HepG2 (cell line): ENCODE data around the gene CRYAB. TPM values are rescaled to one million over a fixed set of nuclear protein-coding genes. Genes with fewer than 3 reads are reported as not detected.

Experiments
- EEA1 ChIP-seq: sonication (generic); formaldehyde crosslinking; IDR thresholded peaks from 2 replicates; pipeline ENCODE4 v1.5.1; 2020; ENCODE audit warnings: mild to moderate bottlenecking, missing genetic modification reagents, borderline replicate concordance
- HIVEP1 ChIP-seq: sonication (generic); formaldehyde crosslinking; IDR thresholded peaks from 2 replicates; pipeline ENCODE4 v1.4.0; 2020; ENCODE audit warnings: mild to moderate bottlenecking, missing genetic modification reagents
- HMGXB3 ChIP-seq: sonication (generic); formaldehyde crosslinking; IDR thresholded peaks from 2 replicates; pipeline ENCODE4 v1.4.0; 2020; ENCODE audit warnings: missing genetic modification reagents, borderline replicate concordance
- NR2C2 ChIP-seq: sonication (generic); formaldehyde crosslinking; IDR thresholded peaks from 2 replicates; pipeline ENCODE4 v1.4.0; 2020; ENCODE audit warnings: missing genetic modification reagents, mild to moderate bottlenecking, moderate library complexity, borderline replicate concordance
- PRPF4 ChIP-seq: fragments of 200-400 bp; formaldehyde crosslinking; IDR thresholded peaks from 2 replicates; pipeline ENCODE4 v1.6.1; 2016; ENCODE audit warnings: low read length, low read depth; ENCODE audit not compliant: poor library complexity, severe bottlenecking
- RAD21 ChIP-seq: fragments of 450-650 bp; formaldehyde crosslinking; IDR thresholded peaks from 2 replicates; pipeline ENCODE4 v1.5.0; 2020; ENCODE audit warnings: mild to moderate bottlenecking
- RNF219 ChIP-seq: sonication (generic); formaldehyde crosslinking; IDR thresholded peaks from 2 replicates; pipeline ENCODE4 v1.5.0; 2020; ENCODE audit warnings: mild to moderate bottlenecking, missing genetic modification reagents
- SAFB2 ChIP-seq: sonication (generic); formaldehyde crosslinking; IDR thresholded peaks from 2 replicates; pipeline ENCODE4 v1.5.1; 2020; ENCODE audit warnings: missing genetic modification reagents, low read depth, mild to moderate bottlenecking, borderline replicate concordance
- SMYD3 ChIP-seq: sonication (generic); formaldehyde crosslinking; IDR thresholded peaks from 2 replicates; pipeline ENCODE4 v1.8.1; 2023; ENCODE audit warnings: mild to moderate bottlenecking, missing genetic modification reagents
- ZC3H4 ChIP-seq: sonication (generic); formaldehyde crosslinking; IDR thresholded peaks from 2 replicates; pipeline ENCODE4 v1.4.0; 2020; ENCODE audit warnings: missing genetic modification reagents, borderline replicate concordance
- ZFP62 ChIP-seq: sonication (generic); formaldehyde crosslinking; IDR thresholded peaks from 2 replicates; pipeline ENCODE4 v1.4.0; 2020; ENCODE audit warnings: missing genetic modification reagents
- ZIK1 ChIP-seq: sonication (generic); formaldehyde crosslinking; IDR thresholded peaks from 2 replicates; pipeline ENCODE4 v1.5.0; 2020; ENCODE audit warnings: mild to moderate bottlenecking, low read depth, missing genetic modification reagents, borderline replicate concordance
- ZKSCAN5 ChIP-seq: sonication (generic); formaldehyde crosslinking; IDR thresholded peaks from 2 replicates; pipeline ENCODE4 v1.5.1; 2020; ENCODE audit warnings: mild to moderate bottlenecking, missing genetic modification reagents
- ZNF138 ChIP-seq: sonication (generic); formaldehyde crosslinking; IDR thresholded peaks from 2 replicates; pipeline ENCODE4 v1.5.0; 2020; ENCODE audit warnings: mild to moderate bottlenecking, low read depth, missing genetic modification reagents
- ZNF260 ChIP-seq: sonication (generic); formaldehyde crosslinking; IDR thresholded peaks from 2 replicates; pipeline ENCODE4 v1.4.0; 2020; ENCODE audit warnings: missing genetic modification reagents, low read depth, mild to moderate bottlenecking, borderline replicate concordance
- ZNF607 ChIP-seq: sonication (generic); formaldehyde crosslinking; IDR thresholded peaks from 2 replicates; pipeline ENCODE4 v1.5.1; 2020; ENCODE audit warnings: missing genetic modification reagents, mild to moderate bottlenecking, borderline replicate concordance
- ZNF615 ChIP-seq: sonication (generic); formaldehyde crosslinking; IDR thresholded peaks from 2 replicates; pipeline ENCODE4 v1.5.0; 2020; ENCODE audit warnings: mild to moderate bottlenecking, missing genetic modification reagents, borderline replicate concordance
- ZSCAN12 ChIP-seq: sonication (generic); formaldehyde crosslinking; IDR thresholded peaks from 2 replicates; pipeline ENCODE4 v1.9.0; 2021; ENCODE audit warnings: mild to moderate bottlenecking, missing genetic modification reagents
- ZSCAN25 ChIP-seq: sonication (generic); formaldehyde crosslinking; IDR thresholded peaks from 2 replicates; pipeline ENCODE4 v1.8.0; 2022; ENCODE audit warnings: mild to moderate bottlenecking, missing genetic modification reagents
- polyA plus RNA-seq, 8 experiments: library from polyadenylated mRNA; depleted of rRNA in 3 of 8; stranded (reverse) in 7 of 8; unstranded in 1 of 8; fragments of >200 nt; fragmentation: Illumina TruSeq in 4 of 8; extraction: Trizol in 4 of 8; gene quantifications; 2 replicates each; pipeline versions ENCODE4 v1.2.1 to v1.2.3, GENCODE V29; 2011 to 2016; ENCODE audit warnings: low read depth in 4 of 8, missing spikeins in 1 of 8, mixed read lengths in 1 of 8; ENCODE audit not compliant: insufficient read depth in 1 of 8
- total RNA-seq, 5 experiments: library from RNA; depleted of rRNA; stranded (reverse); fragments of >200 nt; fragmentation: Illumina TruSeq; extraction: Trizol; gene quantifications; 2 replicates each; pipeline ENCODE4 v1.2.3, GENCODE V29; 2016; ENCODE audit warnings: low read depth in 1 of 5

CRYAB gene
- total and polyA plus RNA-seq, 2 of the 13 experiments (the other 11 are each of a cell fraction or from before 2014, with no cell fraction given) = 0.55 to 1.1 TPM

- TF ChIP-seq RAD21 (CRISPR knock-in tag) = no peak
- TF ChIP-seq ZSCAN12 (CRISPR knock-in tag) = 0 out of 2 replicates have a peak, but pooled peaks have one; percentile 12
- no peak for TF ChIP-seq ZNF138
- 0 out of 2 replicates have a peak, but pooled peaks have one; percentile 49 for TF ChIP-seq SMYD3 (CRISPR knock-in tag)
- peak; percentile 84; the same call in 1 of the 2 replicates for TF ChIP-seq SAFB2 (CRISPR knock-in tag)
- TF ChIP-seq ZKSCAN5 (CRISPR knock-in tag) = no peak
- TF ChIP-seq ZIK1 (CRISPR knock-in tag) = peak; percentile 84
- TF ChIP-seq ZNF260 (CRISPR knock-in tag) = no peak
- TF ChIP-seq ZC3H4 (CRISPR knock-in tag) = no peak
- no peak for TF ChIP-seq PRPF4
- no peak for TF ChIP-seq ZFP62 (CRISPR knock-in tag)
- peak; percentile 37; the same call in 1 of the 2 replicates for TF ChIP-seq NR2C2 (CRISPR knock-in tag)
- TF ChIP-seq EEA1 (CRISPR knock-in tag) = peak; percentile 24; the same call in 1 of the 2 replicates
- no peak for TF ChIP-seq ZNF615 (CRISPR knock-in tag)
- no peak for TF ChIP-seq RNF219 (CRISPR knock-in tag)
- 0 out of 2 replicates have a peak, but pooled peaks have one; percentile 40 for TF ChIP-seq HIVEP1
- no peak; the same call in 1 of the 2 replicates for TF ChIP-seq HMGXB3 (CRISPR knock-in tag)
- 0 out of 2 replicates have a peak, but pooled peaks have one; percentile 38 for TF ChIP-seq ZNF607 (CRISPR knock-in tag)
- peak; percentile 16; the same call in 1 of the 2 replicates for TF ChIP-seq ZSCAN25 (CRISPR knock-in tag)
These were observed 40.5 kb downstream of the CRYAB start, which contains the start of gene ALG9 (continued) for GRCh38 chr11:111870886-111871692.
